WTC11 (cell line): ENCODE data around the gene CNN1. TPM values are rescaled to one million over a fixed set of nuclear protein-coding genes. Genes with fewer than 3 reads are reported as not detected.

Experiments used
- ESRRA ChIP-seq: sonication (generic); formaldehyde crosslinking; IDR thresholded peaks from 2 replicates; pipeline ENCODE4 v1.8.1; 2022; ENCODE audit warnings: mild to moderate bottlenecking, missing genetic modification reagents, borderline replicate concordance
- GABPB1 ChIP-seq: sonication (generic); formaldehyde crosslinking; IDR thresholded peaks from 2 replicates; pipeline ENCODE4 v1.8.1; 2023; ENCODE audit warnings: mild to moderate bottlenecking, missing genetic modification reagents
- GTF2I ChIP-seq: fragments of 250-450 bp; sonication (Bioruptor Pico); conservative IDR thresholded peaks from 2 replicates; pipeline ENCODE4 v1.4.0; 2021; ENCODE audit warnings: mild to moderate bottlenecking
- NFE2L1 ChIP-seq: sonication (generic); formaldehyde crosslinking; IDR thresholded peaks from 2 replicates; pipeline ENCODE4 v1.8.1; 2023; ENCODE audit warnings: missing genetic modification reagents
- RORB ChIP-seq: fragments of 250-450 bp; sonication (Bioruptor Pico); IDR thresholded peaks from 2 replicates; pipeline ENCODE4 v1.9.0; 2021; ENCODE audit warnings: mild to moderate bottlenecking
- SMAD3 ChIP-seq: sonication (generic); formaldehyde crosslinking; IDR thresholded peaks from 2 replicates; pipeline ENCODE4 v1.8.0; 2022; ENCODE audit warnings: missing genetic modification reagents, mild to moderate bottlenecking, borderline replicate concordance
- TP53 ChIP-seq: sonication (generic); formaldehyde crosslinking; IDR thresholded peaks from 2 replicates; pipeline ENCODE4 v1.8.1; 2023; ENCODE audit warnings: mild to moderate bottlenecking, missing genetic modification reagents
- ZNF121 ChIP-seq: sonication (generic); formaldehyde crosslinking; IDR thresholded peaks from 2 replicates; pipeline ENCODE4 v1.8.0; 2023; ENCODE audit warnings: missing genetic modification reagents
- ZNF138 ChIP-seq: sonication (generic); formaldehyde crosslinking; conservative IDR thresholded peaks from 2 replicates; pipeline ENCODE4 v1.8.1; 2022; ENCODE audit warnings: mild to moderate bottlenecking, moderate library complexity, missing genetic modification reagents
- ZNF219 ChIP-seq: sonication (generic); formaldehyde crosslinking; IDR thresholded peaks from 2 replicates; pipeline ENCODE4 v1.8.0; 2023; ENCODE audit warnings: missing genetic modification reagents, mild to moderate bottlenecking, borderline replicate concordance
- ZNF317 ChIP-seq: sonication (generic); formaldehyde crosslinking; IDR thresholded peaks from 2 replicates; pipeline ENCODE4 v1.8.1; 2023; ENCODE audit warnings: low read depth, mild to moderate bottlenecking, moderate library complexity, missing genetic modification reagents, borderline replicate concordance
- ZNF423 ChIP-seq: fragments of 250-450 bp; sonication (Bioruptor Pico); IDR thresholded peaks from 2 replicates; pipeline ENCODE4 v2.1.2; 2022; ENCODE audit warnings: mild to moderate bottlenecking, moderate library complexity
- total RNA-seq: library from RNA; stranded (reverse); gene quantifications from 3 replicates; pipeline ENCODE4 v1.2.3, GENCODE V29; 2021
- TF ChIP-seq, protein P1 (sequence below): fragments of 250-450 bp; sonication (Bioruptor Pico); IDR thresholded peaks from 2 replicates; pipeline ENCODE4 v1.8.0; 2021; ENCODE audit warnings: mild to moderate bottlenecking
- TF ChIP-seq, protein P2 (sequence below): fragments of 200-600 bp; IDR thresholded peaks from 2 replicates; pipeline ENCODE4 v1.8.0; 2022; ENCODE audit warnings: antibody characterized with exemption
- TF ChIP-seq, protein P3 (sequence below): sonication (generic); formaldehyde crosslinking; IDR thresholded peaks from 2 replicates; pipeline ENCODE4 v1.8.0; 2023; ENCODE audit warnings: mild to moderate bottlenecking, missing genetic modification reagents
- TF ChIP-seq, protein P4 (sequence below): fragments of 250-450 bp; sonication (Bioruptor Pico); IDR thresholded peaks from 2 replicates; pipeline ENCODE4 v1.9.0; 2021; ENCODE audit warnings: mild to moderate bottlenecking, borderline replicate concordance
- TF ChIP-seq, protein P5 (sequence below): sonication (generic); formaldehyde crosslinking; IDR thresholded peaks from 2 replicates; pipeline ENCODE4 v1.8.1; 2023; ENCODE audit warnings: mild to moderate bottlenecking, missing genetic modification reagents, moderate library complexity
- TF ChIP-seq, protein P6 (sequence below): sonication (generic); formaldehyde crosslinking; IDR thresholded peaks from 2 replicates; pipeline ENCODE4 v1.8.1; 2023; ENCODE audit warnings: mild to moderate bottlenecking, missing genetic modification reagents, moderate library complexity
- TF ChIP-seq, protein P7 (sequence below): sonication (generic); formaldehyde crosslinking; IDR thresholded peaks from 2 replicates; pipeline ENCODE4 v1.8.1; 2022; ENCODE audit warnings: low read depth, mild to moderate bottlenecking, moderate library complexity, missing genetic modification reagents, borderline replicate concordance
- TF ChIP-seq, protein P8 (sequence below): fragments of 250-450 bp; sonication (Bioruptor Pico); IDR thresholded peaks from 2 replicates; pipeline ENCODE4 v1.9.0; 2021; ENCODE audit warnings: mild to moderate bottlenecking
- TF ChIP-seq, protein P9 (sequence below): sonication (generic); formaldehyde crosslinking; IDR thresholded peaks from 2 replicates; pipeline ENCODE4 v1.8.0; 2022; ENCODE audit warnings: mild to moderate bottlenecking, missing genetic modification reagents

CNN1 gene
- total RNA-seq, 1 experiment from 2014 or later: 16.0 TPM

DNA sequence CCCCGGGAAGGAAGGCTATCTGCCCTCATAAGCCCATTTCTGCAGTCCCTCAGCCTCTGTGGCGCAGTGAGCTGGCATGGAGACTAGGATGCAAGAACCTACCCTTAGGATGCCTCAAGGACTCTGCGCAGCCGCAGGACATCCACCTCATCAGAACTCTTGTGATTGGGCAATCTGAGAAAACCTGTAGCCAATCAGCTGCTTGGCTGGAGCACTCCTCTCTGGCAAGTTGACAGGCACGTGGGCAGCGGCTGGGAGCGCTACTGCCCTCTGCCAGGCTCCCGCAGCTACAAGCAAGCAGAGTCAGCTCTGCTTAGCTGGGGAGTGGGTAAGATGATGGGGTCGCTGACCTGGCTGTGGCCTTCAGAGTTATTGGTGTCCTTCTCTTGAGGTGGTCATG lies 8.2 kb upstream of the CNN1 start (continued):
- TF ChIP-seq, protein P1, sequence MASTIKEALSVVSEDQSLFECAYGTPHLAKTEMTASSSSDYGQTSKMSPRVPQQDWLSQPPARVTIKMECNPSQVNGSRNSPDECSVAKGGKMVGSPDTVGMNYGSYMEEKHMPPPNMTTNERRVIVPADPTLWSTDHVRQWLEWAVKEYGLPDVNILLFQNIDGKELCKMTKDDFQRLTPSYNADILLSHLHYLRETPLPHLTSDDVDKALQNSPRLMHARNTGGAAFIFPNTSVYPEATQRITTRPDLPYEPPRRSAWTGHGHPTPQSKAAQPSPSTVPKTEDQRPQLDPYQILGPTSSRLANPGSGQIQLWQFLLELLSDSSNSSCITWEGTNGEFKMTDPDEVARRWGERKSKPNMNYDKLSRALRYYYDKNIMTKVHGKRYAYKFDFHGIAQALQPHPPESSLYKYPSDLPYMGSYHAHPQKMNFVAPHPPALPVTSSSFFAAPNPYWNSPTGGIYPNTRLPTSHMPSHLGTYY (CRISPR knock-in tag): no peak
- TF ChIP-seq, protein P2, sequence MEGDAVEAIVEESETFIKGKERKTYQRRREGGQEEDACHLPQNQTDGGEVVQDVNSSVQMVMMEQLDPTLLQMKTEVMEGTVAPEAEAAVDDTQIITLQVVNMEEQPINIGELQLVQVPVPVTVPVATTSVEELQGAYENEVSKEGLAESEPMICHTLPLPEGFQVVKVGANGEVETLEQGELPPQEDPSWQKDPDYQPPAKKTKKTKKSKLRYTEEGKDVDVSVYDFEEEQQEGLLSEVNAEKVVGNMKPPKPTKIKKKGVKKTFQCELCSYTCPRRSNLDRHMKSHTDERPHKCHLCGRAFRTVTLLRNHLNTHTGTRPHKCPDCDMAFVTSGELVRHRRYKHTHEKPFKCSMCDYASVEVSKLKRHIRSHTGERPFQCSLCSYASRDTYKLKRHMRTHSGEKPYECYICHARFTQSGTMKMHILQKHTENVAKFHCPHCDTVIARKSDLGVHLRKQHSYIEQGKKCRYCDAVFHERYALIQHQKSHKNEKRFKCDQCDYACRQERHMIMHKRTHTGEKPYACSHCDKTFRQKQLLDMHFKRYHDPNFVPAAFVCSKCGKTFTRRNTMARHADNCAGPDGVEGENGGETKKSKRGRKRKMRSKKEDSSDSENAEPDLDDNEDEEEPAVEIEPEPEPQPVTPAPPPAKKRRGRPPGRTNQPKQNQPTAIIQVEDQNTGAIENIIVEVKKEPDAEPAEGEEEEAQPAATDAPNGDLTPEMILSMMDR: no peak
- TF ChIP-seq TP53 (CRISPR knock-in tag) (0 out of 2 replicates have a peak, but pooled peaks have one; percentile 55), ZNF219 (CRISPR knock-in tag) (no peak), ESRRA (CRISPR knock-in tag) (no peak), GABPB1 (no peak), ZNF121 (CRISPR knock-in tag) (no peak), RORB (no peak), NFE2L1 (CRISPR knock-in tag) (peak; percentile 54; the same call in 1 of the 2 replicates), ZNF317 (no peak), SMAD3 (peak; percentile 54; the same call in 1 of the 2 replicates), GTF2I (CRISPR knock-in tag) (no peak), ZNF423 (CRISPR knock-in tag) (no peak), ZNF138 (CRISPR knock-in tag) (no peak)
- TF ChIP-seq, protein P3, sequence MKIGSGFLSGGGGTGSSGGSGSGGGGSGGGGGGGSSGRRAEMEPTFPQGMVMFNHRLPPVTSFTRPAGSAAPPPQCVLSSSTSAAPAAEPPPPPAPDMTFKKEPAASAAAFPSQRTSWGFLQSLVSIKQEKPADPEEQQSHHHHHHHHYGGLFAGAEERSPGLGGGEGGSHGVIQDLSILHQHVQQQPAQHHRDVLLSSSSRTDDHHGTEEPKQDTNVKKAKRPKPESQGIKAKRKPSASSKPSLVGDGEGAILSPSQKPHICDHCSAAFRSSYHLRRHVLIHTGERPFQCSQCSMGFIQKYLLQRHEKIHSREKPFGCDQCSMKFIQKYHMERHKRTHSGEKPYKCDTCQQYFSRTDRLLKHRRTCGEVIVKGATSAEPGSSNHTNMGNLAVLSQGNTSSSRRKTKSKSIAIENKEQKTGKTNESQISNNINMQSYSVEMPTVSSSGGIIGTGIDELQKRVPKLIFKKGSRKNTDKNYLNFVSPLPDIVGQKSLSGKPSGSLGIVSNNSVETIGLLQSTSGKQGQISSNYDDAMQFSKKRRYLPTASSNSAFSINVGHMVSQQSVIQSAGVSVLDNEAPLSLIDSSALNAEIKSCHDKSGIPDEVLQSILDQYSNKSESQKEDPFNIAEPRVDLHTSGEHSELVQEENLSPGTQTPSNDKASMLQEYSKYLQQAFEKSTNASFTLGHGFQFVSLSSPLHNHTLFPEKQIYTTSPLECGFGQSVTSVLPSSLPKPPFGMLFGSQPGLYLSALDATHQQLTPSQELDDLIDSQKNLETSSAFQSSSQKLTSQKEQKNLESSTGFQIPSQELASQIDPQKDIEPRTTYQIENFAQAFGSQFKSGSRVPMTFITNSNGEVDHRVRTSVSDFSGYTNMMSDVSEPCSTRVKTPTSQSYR: no peak
- TF ChIP-seq, protein P4, sequence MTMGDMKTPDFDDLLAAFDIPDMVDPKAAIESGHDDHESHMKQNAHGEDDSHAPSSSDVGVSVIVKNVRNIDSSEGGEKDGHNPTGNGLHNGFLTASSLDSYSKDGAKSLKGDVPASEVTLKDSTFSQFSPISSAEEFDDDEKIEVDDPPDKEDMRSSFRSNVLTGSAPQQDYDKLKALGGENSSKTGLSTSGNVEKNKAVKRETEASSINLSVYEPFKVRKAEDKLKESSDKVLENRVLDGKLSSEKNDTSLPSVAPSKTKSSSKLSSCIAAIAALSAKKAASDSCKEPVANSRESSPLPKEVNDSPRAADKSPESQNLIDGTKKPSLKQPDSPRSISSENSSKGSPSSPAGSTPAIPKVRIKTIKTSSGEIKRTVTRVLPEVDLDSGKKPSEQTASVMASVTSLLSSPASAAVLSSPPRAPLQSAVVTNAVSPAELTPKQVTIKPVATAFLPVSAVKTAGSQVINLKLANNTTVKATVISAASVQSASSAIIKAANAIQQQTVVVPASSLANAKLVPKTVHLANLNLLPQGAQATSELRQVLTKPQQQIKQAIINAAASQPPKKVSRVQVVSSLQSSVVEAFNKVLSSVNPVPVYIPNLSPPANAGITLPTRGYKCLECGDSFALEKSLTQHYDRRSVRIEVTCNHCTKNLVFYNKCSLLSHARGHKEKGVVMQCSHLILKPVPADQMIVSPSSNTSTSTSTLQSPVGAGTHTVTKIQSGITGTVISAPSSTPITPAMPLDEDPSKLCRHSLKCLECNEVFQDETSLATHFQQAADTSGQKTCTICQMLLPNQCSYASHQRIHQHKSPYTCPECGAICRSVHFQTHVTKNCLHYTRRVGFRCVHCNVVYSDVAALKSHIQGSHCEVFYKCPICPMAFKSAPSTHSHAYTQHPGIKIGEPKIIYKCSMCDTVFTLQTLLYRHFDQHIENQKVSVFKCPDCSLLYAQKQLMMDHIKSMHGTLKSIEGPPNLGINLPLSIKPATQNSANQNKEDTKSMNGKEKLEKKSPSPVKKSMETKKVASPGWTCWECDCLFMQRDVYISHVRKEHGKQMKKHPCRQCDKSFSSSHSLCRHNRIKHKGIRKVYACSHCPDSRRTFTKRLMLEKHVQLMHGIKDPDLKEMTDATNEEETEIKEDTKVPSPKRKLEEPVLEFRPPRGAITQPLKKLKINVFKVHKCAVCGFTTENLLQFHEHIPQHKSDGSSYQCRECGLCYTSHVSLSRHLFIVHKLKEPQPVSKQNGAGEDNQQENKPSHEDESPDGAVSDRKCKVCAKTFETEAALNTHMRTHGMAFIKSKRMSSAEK (CRISPR knock-in tag): no peak
- TF ChIP-seq, protein P5, sequence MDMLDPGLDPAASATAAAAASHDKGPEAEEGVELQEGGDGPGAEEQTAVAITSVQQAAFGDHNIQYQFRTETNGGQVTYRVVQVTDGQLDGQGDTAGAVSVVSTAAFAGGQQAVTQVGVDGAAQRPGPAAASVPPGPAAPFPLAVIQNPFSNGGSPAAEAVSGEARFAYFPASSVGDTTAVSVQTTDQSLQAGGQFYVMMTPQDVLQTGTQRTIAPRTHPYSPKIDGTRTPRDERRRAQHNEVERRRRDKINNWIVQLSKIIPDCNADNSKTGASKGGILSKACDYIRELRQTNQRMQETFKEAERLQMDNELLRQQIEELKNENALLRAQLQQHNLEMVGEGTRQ (CRISPR knock-in tag): peak; percentile 86
- TF ChIP-seq, protein P6, sequence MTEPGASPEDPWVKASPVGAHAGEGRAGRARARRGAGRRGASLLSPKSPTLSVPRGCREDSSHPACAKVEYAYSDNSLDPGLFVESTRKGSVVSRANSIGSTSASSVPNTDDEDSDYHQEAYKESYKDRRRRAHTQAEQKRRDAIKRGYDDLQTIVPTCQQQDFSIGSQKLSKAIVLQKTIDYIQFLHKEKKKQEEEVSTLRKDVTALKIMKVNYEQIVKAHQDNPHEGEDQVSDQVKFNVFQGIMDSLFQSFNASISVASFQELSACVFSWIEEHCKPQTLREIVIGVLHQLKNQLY (CRISPR knock-in tag): no peak
- TF ChIP-seq, protein P7, sequence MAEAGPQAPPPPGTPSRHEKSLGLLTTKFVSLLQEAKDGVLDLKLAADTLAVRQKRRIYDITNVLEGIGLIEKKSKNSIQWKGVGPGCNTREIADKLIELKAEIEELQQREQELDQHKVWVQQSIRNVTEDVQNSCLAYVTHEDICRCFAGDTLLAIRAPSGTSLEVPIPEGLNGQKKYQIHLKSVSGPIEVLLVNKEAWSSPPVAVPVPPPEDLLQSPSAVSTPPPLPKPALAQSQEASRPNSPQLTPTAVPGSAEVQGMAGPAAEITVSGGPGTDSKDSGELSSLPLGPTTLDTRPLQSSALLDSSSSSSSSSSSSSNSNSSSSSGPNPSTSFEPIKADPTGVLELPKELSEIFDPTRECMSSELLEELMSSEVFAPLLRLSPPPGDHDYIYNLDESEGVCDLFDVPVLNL (CRISPR knock-in tag): no peak
- TF ChIP-seq, protein P8, sequence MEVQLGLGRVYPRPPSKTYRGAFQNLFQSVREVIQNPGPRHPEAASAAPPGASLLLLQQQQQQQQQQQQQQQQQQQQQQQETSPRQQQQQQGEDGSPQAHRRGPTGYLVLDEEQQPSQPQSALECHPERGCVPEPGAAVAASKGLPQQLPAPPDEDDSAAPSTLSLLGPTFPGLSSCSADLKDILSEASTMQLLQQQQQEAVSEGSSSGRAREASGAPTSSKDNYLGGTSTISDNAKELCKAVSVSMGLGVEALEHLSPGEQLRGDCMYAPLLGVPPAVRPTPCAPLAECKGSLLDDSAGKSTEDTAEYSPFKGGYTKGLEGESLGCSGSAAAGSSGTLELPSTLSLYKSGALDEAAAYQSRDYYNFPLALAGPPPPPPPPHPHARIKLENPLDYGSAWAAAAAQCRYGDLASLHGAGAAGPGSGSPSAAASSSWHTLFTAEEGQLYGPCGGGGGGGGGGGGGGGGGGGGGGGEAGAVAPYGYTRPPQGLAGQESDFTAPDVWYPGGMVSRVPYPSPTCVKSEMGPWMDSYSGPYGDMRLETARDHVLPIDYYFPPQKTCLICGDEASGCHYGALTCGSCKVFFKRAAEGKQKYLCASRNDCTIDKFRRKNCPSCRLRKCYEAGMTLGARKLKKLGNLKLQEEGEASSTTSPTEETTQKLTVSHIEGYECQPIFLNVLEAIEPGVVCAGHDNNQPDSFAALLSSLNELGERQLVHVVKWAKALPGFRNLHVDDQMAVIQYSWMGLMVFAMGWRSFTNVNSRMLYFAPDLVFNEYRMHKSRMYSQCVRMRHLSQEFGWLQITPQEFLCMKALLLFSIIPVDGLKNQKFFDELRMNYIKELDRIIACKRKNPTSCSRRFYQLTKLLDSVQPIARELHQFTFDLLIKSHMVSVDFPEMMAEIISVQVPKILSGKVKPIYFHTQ: no peak
- TF ChIP-seq, protein P9, sequence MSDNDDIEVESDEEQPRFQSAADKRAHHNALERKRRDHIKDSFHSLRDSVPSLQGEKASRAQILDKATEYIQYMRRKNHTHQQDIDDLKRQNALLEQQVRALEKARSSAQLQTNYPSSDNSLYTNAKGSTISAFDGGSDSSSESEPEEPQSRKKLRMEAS (CRISPR knock-in tag): peak; percentile 98
